ENCODE results near the gene DDX54. TPM values are rescaled to one million over a fixed set of nuclear protein-coding genes. Genes with fewer than 3 reads are reported as not detected.

The DDX54 gene
- total RNA-seq, 1 donor from 2014 or later: 53.5 TPM

- H3K36me3 ChIP-seq (ENCODE audit: insufficient read depth, low read length): no peaks in the 10 kb centered on the region
- H2AFZ ChIP-seq (ENCODE audit: low read depth, low read length): no peak overlapping the region
- H3K4me3 ChIP-seq (ENCODE audit: insufficient read depth, low read depth, low read length): no peak overlapping the region
- H3K9me3 ChIP-seq (ENCODE audit: insufficient read depth, low read depth, low read length): no peaks in the 10 kb centered on the region
- H4K20me1 ChIP-seq (ENCODE audit: insufficient read depth, low read length): no peaks in the 10 kb centered on the region
- Mint-ChIP-seq H3K27ac (ENCODE audit: unreplicated experiment) (no peak overlapping the region), H3K36me3 (ENCODE audit: low read depth, unreplicated experiment) (peaks cover 2% of the 10 kb centered on the region), H3K4me1 (ENCODE audit: low read depth, unreplicated experiment) (no peaks in the 10 kb centered on the region), H3K9me3 (ENCODE audit: unreplicated experiment) (peaks cover 3% of the 10 kb centered on the region), H3K27me3 (ENCODE audit: low read depth, unreplicated experiment) (peaks cover 59% of the 10 kb centered on the region), H3K4me3 (ENCODE audit: unreplicated experiment) (no peak overlapping the region)
- no peak overlapping the region for H3K27ac ChIP-seq (ENCODE audit: low read depth, low read length)
- no peak for DNase-seq (ENCODE audit: low read depth)
- no peaks in the 10 kb centered on the region for H3K79me2 ChIP-seq (ENCODE audit: insufficient read depth, low read length)
- no peak for TF ChIP-seq EZH2 (IDR thresholded peaks at IDR 0.05; ENCODE audit: insufficient read depth, low read length)
- TF ChIP-seq, protein P1, sequence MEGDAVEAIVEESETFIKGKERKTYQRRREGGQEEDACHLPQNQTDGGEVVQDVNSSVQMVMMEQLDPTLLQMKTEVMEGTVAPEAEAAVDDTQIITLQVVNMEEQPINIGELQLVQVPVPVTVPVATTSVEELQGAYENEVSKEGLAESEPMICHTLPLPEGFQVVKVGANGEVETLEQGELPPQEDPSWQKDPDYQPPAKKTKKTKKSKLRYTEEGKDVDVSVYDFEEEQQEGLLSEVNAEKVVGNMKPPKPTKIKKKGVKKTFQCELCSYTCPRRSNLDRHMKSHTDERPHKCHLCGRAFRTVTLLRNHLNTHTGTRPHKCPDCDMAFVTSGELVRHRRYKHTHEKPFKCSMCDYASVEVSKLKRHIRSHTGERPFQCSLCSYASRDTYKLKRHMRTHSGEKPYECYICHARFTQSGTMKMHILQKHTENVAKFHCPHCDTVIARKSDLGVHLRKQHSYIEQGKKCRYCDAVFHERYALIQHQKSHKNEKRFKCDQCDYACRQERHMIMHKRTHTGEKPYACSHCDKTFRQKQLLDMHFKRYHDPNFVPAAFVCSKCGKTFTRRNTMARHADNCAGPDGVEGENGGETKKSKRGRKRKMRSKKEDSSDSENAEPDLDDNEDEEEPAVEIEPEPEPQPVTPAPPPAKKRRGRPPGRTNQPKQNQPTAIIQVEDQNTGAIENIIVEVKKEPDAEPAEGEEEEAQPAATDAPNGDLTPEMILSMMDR (IDR thresholded peaks at IDR 0.05; ENCODE audit: insufficient read depth, low read depth, low read length): no peak
- no peak for FAIRE-seq
- no peak overlapping the region for H3K9ac ChIP-seq (ENCODE audit: low read length)
- H3K4me2 ChIP-seq (ENCODE audit: low read length): no peak overlapping the region
- peaks cover 12% of the 10 kb centered on the region for H3K27me3 ChIP-seq (ENCODE audit: insufficient read depth, low read length)
- peaks cover 4% of the 10 kb centered on the region for H3K4me1 ChIP-seq (ENCODE audit: insufficient read depth, low read length)
These were observed 53.7 kb downstream of the DDX54 start for GRCh38 chr12:113131556-113131955.

GRCh38 chr12:113130457-113131135, 54.7 kb downstream of the DDX54 start:
- TF ChIP-seq EZH2 (IDR thresholded peaks at IDR 0.05; ENCODE audit: insufficient read depth, low read length): no peak
- TF ChIP-seq, protein P1 (IDR thresholded peaks at IDR 0.05; ENCODE audit: insufficient read depth, low read depth, low read length): no peak
- Mint-ChIP-seq H3K9me3 (ENCODE audit: unreplicated experiment) (peaks cover 3% of the 10 kb centered on the region), H3K27me3 (ENCODE audit: low read depth, unreplicated experiment) (peaks cover 52% of the 10 kb centered on the region), H3K4me3 (ENCODE audit: unreplicated experiment) (no peak overlapping the region), H3K36me3 (ENCODE audit: low read depth, unreplicated experiment) (peaks cover 2% of the 10 kb centered on the region), H3K27ac (ENCODE audit: unreplicated experiment) (no peak overlapping the region), H3K4me1 (ENCODE audit: low read depth, unreplicated experiment) (no peaks in the 10 kb centered on the region)
- Histone ChIP-seq H3K9ac (ENCODE audit: low read length) (no peak overlapping the region), H3K4me3 (ENCODE audit: insufficient read depth, low read depth, low read length) (no peak overlapping the region), H4K20me1 (ENCODE audit: insufficient read depth, low read length) (no peaks in the 10 kb centered on the region), H3K4me1 (ENCODE audit: insufficient read depth, low read length) (no peaks in the 10 kb centered on the region), H3K9me3 (ENCODE audit: insufficient read depth, low read depth, low read length) (no peaks in the 10 kb centered on the region), H3K27ac (ENCODE audit: low read depth, low read length) (no peak overlapping the region), H2AFZ (ENCODE audit: low read depth, low read length) (no peak overlapping the region), H3K79me2 (ENCODE audit: insufficient read depth, low read length) (no peaks in the 10 kb centered on the region), H3K36me3 (ENCODE audit: insufficient read depth, low read length) (no peaks in the 10 kb centered on the region), H3K27me3 (ENCODE audit: insufficient read depth, low read length) (peaks cover 8% of the 10 kb centered on the region), H3K4me2 (ENCODE audit: low read length) (no peak overlapping the region)
- DNase-seq (ENCODE audit: low read depth): no peak
- FAIRE-seq: no peak

All from astrocyte (in vitro differentiated cells and primary cell).